MM.1S (cell line): ENCODE results near the gene FBH1.

ENCODE experiments used
- CTCF ChIP-seq: fragments of 300-600 bp; sonication (generic); IDR thresholded peaks from 2 replicates; pipeline ENCODE4 v1.5.1; 2016; ENCODE audit warnings: antibody characterized with exemption, low read length, mixed read lengths
- EZH2 ChIP-seq: fragments of 300-600 bp; sonication (generic); optimal IDR thresholded peaks from 2 replicates; pipeline ENCODE3; 2017; ENCODE audit warnings: low read depth, mild to moderate bottlenecking, antibody characterized with exemption, low read length, mixed read lengths
- EZH2phosphoT487 ChIP-seq: fragments of 300-600 bp; sonication (generic); IDR thresholded peaks from 2 replicates; pipeline ENCODE4 v1.6.1; 2018; ENCODE audit warnings: antibody characterized with exemption, low read length

GRCh38 chr10:5882961-5883360 lies 7.1 kb upstream of the FBH1 start:
- TF ChIP-seq CTCF (no peak), EZH2 (no peak), EZH2phosphoT487 (no peak)
